A204.1 (cell line): ENCODE results near the gene PCSK4.
"Not testable (repeated sequence)": the region's sequence is repeated elsewhere in the genome, so short reads cannot be mapped to it uniquely, and the experiment has no call there.

Experiments
- FAIRE-seq: peaks from 2 replicates; lab custom pipeline; 2012; peaks lifted over from hg19 to GRCh38; lab: Jason Lieb, UNC

Gene PCSK4

DNA sequence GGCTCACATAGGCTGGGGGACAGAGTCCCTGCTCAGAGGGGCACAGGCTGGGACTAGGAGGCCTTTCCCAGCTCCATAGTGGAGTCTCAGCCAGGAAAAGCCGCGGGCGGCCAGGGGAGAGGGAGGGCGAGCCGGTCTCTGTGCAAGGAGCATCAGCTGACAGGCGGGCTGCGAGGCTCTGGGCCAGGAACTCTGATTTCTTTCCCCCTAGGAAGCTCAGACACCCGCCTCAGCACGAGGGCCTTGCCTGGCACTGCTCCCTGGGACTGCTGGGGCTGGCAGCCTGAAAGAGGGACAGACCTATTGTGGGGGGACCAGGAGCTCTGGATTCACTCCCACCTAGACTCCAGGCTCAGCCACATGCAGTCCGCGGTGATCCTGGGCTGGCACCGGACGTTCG is 31.5 kb upstream of the PCSK4 start:
- FAIRE-seq, result no peak

DNA sequence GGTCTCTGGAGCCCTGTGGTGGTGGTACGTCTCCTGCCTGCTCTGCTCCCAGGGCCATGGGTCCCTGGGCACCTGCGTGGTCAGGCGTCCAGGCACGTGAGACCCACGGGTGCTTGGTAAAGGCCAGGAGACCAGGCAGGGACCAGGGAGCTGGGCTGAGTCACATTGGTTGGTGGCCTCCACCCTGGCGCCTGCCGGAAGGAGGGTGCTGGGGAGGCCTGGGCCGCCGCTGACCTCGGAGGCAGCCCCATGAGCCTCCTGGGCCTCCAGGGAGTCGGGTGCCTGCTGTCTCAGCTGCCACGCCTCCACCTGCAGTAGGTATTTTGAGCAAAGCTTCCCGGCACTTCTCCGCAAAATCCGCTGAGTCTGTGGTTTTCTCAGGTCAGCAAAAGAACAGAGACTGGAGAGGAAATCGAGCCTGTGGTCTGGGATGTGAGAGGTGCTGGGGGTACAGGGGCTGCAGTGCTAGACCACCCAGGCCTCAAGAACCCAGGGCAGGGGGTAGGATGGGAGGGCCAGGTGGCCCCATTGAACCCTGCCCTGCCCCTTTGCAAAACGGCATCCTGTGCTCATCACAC is 30.1 kb upstream of the PCSK4 start:
- no peak for FAIRE-seq

DNA sequence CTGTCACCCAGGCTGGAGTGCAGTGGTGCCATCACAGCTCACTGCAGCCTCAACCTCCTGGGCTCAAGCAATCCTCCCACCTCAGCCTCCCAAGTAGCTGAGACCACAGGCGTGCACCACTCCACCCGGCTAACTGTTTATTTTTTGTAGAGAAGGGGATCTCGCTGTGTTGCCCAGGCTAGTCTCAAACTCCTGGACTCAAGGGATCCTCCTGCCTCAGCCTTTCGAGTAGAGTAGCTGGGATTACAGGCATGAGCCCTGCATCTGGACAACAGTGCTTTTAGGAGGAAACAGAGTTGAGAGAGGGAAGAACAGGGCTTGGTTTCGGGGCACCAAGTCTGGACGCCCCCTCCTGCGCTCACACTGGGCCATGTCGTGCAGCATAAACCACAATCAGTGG is 29.7 kb upstream of the PCSK4 start:
- FAIRE-seq, result not testable (repeated sequence)

DNA sequence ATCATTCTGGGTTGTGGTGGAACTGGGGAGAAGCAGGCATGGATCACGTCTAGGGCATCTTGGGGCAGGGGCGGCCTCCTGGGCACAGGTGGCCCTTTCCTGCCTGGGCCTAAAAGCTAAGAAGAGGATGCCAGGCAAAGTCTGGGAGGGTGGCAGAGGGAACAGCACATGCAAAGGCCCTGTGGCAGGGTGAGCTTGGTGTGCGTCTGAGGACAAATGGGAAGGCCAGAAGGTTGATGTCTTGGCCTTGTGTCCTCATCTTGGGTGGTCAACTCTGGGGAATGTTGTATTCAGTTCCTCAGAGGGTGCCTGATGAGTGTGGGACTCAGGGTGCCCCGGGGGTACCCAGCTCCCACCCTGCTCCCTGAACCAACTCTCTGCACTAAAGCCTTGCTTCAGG is 28.3 kb upstream of the PCSK4 start:
- FAIRE-seq, result no peak

DNA sequence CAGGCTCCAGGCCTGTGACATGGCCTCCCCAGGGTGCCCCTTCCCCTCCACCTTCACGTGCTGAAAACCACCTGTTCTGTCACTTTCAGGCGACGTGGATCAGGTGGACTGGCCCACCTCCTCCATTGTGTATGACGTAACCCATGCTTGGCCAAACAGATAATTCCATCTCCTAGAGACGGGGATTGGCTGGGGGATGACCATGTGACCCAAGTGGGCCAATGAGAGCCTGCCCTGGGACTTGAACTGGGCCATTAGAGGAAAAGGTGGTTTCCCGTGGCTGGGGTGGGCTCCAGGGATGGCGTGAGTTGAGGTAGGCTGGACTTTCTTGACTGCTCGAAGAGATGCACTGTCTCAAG is 26.2 kb upstream of the PCSK4 start:
- FAIRE-seq, result no peak

DNA sequence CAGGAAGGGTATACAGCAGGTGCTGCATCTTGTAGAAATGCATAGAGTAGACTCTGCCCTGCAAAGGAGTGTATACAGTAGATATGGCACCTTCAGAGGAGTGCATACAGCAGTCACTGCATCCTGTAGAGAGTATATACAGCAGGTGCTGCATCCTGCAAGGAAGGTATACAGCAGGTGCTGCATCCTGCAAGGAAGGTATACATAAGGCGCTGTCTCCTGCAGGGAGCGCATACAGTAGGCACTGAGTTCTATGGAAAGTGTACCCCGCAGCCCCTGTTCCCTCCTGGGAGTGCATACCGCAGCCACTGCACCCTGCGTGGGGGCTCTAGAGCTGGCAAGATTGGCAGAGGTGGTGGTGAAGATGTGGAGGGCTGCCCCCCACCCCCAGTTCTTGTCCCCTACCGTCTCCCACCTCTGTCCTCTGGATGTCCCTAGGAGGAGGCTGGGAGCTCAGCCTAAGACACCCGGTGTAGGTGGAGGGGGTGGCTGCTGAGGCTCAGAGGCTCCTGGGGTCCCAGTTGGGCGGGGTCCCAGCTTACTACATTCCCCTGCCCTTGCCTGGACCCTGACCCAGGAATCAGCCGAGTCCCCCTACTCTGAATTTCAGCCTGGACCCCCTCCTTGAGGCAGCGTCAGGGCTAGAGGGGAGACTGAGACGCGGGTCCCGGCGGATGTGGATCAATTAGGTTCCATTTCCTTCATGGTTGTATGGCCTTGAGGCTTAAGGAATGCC is 25.0 kb upstream of the PCSK4 start:
- no peak for FAIRE-seq

DNA sequence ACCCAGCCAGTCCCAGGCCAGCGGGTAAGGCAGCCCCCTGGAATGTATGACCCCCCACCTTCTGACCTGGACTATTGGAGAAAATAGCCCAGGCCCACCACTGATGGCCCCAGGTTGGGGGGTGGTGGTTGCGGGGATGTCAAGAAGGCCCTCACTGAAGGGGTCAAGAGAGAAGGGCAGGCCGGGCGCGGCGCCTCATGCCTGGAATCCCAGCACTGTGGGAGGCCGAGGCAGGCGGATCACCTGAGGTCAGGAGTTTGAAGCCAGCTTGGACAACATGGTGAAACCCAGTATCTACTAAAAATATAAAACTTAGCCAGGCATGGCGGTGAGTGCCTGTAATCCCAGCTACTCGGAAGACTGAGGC is 24.1 kb upstream of the PCSK4 start:
- no peak for FAIRE-seq

DNA sequence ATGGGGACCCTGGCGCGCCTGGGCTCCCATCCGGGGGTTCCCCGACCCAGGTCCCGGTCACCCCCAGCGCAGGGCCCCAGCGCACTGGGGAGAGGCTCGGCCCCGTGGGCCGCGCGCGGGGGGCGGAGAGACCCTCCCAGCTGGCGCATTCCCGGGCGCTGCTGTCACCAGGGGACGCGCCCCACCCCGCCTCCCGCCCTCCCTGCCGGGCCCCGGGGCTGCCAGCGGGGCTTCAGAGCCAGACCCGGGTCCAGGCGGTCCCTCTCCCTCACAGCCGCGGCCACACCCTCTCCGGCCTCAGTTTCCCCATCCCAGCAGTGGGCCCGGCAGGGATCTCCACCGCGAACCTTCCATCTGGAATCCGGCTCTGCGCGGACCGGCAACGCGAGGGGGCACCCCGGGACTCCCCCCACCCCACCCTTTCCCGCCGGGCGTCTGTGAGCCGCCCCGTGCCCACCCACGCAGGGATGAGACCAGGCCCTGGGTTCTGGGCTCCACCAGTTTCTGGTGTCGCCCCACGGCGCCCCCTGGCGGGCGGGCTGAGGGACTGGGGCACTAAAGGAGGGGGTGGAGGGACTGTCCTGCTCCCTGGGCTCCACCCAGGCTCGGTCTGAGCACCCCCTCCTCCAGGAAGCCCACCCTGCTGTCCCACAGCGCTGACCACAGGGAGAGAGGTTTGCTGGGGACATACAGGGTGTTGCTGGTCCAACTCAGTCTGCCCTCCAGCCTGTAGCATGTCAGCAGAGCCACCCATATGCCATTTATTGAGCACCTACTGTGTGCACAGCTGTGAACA is 23.5 kb upstream of the PCSK4 start:
- FAIRE-seq, result no peak

DNA sequence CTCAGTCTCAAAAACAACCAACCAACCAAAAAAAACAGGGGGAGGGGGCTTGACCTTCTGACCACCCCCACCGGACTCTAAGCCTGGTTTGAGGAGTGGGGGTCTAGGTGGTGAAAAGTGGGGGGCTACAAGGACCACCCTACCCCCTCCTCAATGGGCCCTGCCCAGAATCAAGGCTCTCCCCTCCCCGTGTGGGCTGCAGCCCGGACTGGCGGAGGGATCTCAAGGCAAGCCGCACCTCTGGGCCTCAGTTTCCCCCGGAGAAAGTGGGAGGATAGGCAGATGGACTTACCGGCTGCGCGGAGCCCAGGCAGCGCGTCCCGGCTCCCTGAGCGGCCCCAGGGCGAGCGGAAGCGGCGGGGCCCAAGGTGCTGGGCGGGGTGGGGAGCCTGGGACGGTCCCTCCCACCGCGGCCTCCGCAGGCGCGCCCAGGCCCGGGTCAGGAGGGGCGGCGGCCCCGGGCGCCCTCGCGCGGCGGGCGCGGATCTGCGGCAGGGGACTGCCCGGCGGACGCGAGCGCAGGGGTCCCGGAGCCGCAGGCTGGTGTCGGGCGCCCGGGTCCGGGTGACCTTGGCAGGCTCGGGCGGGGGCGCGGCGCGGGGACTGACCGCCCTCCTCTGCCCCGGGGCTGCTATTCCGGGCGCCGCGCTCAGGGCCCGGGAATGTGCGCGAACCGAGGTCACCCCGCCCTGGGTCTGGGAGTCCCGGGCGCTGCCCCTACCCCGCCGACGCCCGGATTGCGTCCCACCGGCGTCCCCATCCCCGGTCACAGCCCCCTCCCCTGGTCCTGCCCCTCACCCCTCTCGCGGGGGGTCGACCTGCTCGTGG is 22.7 kb upstream of the PCSK4 start, which contains the start of gene ADAMTSL5:
TSS of gene ADAMTSL5 (minus strand) at position 349 of the 828 bp plus-strand sequence. CDS start 2,076 bp downstream, outside the sequence.
- no peak for FAIRE-seq

DNA sequence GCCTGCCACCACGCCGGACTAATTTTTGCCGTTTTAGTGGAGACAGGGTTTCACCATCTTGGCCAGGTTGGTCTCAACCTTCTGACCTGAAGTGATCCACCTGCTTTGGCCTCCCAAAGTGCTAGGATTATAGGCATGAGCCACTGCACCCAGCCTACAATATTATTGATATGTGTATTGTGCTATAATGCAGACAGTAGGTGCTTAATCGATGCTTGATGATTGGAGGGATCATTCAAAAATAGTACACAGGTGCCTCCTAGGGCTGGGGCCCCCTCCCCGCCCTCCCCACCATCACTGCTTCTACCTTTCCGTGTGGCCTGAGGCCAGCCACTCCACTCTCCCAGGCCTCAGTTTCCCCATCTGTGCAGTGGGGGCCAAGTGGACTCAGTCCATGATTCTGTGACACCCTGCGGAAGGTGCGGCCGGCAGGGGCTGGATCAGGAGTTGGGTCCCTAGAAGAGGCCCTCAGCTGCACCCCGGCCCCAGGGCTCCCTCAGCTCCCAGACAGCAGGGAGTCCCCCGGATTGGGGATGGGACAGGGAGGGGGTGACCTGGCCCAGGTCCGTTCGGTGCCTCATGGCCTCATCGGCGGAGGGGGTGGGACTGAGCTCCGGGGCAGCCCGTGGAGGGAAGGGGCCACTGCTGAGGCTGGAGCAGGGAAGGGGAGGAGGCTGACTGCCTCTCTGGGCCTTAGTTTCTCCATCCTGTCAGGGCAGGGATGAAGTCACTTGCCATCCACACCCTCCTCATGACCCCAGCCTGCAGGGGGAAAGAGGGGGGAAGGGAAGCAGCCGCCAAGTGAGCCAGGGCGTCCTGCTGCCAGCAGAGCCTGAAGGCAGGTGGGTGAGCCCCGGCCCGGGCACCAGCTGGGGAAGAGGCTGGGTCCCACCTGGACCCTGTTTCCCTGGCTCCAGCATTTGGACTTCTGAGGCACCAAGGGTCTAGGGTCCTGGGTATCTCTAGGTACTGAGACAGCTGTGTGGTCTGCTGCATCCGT is 21.5 kb upstream of the PCSK4 start:
- FAIRE-seq, result no peak

DNA sequence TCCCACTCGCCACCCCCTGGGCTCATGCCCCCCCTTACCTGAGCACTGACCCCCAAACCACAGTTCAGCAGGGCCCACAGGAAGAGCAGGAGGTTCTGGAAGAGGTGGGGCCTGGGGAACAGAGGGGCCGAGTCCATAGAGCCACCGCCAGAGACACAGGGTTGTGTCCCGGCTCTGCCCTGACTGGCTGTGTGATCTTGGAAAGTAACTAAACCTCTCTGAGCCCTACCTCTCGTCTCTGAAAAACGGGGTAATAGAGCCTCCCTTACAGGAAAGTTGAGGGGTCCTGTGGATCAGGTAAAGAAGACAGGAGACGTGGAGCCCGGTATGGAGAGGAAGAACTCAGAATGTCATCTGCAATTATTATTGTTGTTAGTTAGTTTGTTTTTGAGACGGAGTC is 20.7 kb upstream of the PCSK4 start:
- FAIRE-seq, result no peak

DNA sequence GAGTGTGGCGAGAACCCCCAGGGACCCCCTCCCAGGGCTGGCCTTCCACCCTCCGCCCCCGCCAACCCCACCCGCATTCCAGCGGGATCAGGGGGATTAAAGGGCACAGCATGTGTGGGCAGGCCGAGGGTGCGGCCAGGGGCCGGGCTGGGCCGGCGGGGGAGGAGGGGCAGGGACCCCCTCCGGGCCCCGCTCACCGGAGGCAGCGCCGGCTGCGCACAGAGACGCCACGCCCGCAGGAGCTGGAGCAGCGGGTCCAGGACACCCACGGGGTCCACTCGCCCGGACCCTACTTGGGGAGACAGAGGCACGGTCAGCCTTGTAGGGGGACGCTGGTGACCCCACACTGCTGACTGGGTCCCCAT is 20.3 kb upstream of the PCSK4 start:
- FAIRE-seq, result no peak

DNA sequence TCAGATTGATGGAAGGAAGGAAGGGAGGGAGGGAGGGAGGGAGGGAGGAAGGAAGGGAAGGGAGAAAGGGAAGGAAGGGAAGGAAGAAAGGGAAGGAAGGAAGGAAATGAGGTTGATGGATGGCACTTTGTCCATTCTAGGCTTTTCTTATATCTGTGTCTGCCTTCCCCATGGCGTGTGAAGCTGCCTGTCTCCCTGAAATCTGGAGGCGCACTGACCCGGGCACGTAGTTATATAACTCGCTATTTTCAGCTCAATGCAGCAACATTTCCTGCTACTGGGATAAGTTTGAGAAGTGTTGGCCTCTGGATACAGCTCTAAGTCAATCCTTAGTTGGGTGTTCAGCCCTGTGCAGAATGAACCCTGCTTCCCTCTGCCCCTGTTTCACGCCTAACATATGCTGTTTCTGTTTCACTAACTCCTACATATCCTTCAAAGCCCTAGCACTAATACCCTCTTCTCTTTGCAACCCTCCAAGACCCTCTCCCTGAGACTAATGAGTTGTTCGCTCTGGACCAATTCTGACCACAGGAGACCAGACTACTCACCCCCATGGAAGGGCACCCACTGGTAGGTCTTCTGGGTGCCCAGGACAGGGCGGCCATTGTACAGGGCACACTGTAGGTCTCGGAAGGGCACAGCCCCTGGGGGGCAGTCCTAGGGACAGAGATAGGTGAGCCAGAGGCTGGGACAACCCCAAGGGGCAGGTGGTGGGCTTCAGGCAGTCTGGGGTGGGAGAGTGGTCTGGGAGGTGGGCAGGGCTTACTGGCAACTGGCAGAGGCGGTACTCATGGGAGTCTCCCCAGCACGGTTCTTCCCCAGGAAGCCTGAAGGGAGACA is 19.7 kb upstream of the PCSK4 start:
- no peak for FAIRE-seq

DNA sequence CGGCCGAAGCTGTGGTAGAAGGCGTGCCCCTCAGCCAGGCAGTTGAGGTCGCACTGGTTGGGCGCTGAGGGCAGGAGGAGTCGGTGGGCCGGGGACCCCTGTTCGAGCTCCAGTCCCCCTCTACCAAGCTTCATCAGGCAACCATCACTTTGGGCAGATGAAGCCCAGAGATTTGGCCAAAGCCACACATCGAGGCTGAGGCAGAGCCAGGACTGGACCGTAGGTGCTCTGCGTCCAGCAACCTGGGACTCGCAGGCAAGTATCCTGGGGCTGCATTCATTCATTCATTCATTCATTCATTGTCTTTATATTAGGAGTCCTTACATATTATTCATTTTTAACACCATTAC is 18.3 kb upstream of the PCSK4 start:
- FAIRE-seq, result no peak

DNA sequence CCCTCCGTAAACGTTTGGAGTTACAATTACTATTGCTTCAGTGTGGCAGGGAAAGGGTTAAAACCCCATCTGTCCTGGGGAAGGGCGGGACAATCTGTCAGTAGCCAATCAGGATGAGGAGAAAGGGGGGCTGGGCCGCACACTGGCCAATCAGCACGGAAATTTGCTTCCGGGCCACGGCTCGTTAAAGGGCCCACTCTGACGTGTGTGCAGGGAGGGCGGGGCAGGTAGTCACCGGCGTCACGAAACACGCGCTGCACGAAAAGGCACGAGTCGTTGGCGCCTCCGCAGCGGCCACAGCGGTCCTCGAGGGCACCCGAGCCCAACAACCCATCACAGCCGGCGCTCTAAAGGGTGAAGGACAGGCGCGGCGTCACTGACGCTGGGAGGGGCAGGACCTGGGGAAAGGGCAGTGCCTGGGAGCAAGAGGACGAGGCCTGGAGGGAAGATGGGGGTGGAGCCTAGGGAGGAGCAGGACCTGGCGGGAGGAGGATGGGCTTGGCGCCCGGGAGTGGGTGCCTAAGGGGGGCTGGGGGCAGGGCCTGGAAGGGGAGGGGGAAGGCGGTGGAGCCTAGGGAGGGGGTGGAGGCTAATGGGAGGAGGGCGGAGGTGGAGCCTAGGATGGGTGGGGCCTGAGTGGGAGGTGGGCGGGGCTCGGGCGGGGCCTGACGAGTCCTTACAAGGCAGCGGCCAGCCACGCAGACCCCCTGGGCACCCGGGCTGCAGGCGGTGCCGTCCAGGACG is 17.8 kb upstream of the PCSK4 start:
- FAIRE-seq, result no peak

DNA sequence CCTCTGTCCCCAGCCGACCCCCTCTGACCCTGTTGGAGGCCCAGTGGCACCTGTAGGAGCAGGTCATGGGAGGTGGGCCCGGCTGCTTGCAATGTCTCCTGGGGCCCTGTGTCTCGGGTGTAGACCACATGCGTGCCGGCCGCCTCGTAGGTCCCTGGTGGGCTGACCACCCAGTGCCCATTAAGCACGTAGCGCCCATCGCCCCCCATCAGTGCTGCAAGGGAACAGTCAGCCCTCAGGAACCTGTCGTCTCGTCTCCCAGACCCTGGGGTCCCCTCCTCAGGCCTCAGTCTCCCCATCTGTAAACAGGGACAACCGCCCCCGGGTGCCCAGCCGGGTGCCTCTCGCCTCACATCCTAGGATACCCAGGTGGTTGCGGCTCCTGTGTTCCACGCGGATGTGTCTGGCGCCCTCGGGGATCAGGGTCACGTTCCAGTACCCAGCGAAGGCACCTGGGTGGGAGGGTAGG is 17.1 kb upstream of the PCSK4 start:
- FAIRE-seq, result no peak

DNA sequence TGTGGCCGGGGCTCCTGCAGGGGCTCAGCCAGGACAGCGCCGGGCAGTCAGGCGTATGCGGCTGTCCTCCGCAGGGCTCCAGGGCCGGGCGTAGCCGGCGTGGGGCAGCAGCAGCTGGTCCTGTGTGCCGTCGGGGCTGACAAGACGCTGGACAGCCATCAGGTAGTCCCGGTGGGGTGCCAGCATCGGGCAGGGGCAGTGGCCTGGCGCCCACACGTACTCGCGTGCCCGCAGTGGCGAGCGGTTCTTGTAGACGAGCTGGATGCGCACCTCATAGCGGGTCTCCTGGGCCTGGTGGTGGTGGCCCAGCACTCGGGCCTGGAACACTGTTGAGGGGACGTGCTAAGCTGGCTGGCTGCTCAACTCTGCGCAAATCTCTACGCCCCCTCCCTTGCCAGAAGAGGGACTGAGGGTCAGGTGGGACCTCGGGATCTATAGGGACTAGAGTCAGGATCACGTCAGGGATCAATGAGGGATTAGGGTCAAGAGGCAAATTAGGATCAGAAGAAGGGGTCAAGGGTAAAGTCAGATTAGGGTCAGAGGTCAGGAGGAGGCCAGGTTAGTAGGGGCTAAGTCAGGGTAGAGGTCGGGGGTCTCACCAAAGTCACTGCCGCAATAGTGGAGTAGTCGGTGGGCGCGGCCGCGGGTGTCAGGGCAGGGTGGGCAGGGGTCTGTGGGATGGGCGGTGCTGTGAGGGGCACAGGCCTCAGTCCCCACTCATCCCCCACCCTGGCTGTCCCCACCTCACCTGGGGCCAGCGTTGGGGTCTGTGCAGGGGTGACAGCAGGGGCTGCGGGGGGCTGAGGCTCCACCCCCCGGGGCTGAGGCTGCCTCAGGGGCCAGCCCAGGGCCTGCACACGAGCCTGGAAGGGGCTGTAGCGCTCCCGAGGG is 16.1 kb upstream of the PCSK4 start:
- FAIRE-seq, result no peak

DNA sequence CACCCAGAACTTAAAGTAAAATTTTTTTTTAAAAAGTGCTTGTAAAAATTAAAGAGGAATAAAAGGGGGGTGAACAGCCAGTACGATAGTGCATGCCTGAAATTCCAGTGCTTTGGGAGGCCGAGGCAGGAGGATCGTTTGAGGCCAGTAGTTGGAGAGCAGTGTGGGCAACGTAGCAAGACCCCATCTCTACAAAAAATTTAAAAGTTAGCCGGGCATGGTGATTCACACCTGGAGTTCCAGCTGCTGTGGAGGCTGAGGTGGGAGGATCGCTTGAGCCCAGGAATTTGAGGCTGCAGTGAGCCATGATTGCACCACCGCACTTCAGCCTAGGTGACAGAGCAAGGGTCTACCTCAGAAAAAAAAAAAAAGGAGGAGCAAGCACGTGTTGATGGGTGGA is 14.9 kb upstream of the PCSK4 start:
- no peak for FAIRE-seq
